Adrenal gland (tissue), 5 donors: ENCODE data around the gene MTG2.

Source experiments
- POLR2A ChIP-seq, 2 donors: fragments of 450-650 bp; IDR thresholded peaks; one replicate each; pipeline ENCODE4 v1.6.1; 2017; ENCODE audit warnings: antibody characterized with exemption in 2 of 2, mild to moderate bottlenecking in 2 of 2, moderate library complexity in 1 of 2
- TF ChIP-seq, protein P1 (sequence below), 6 experiments: fragments of 450-650 bp in 4 of 6; fragments of 200-600 bp in 2 of 6; sonication (generic) in 1 of 6; IDR thresholded peaks; 1 replicate in 5 of 6; 2 replicates in 1 of 6; pipeline versions ENCODE4 v1.5.1 to v1.8.0; 2016 to 2021; ENCODE audit warnings: antibody characterized with exemption in 6 of 6, mild to moderate bottlenecking in 2 of 6, moderate library complexity in 1 of 6
- donor health status: DM: no; HTN: no; CAD: no.

- TF ChIP-seq, protein P1, sequence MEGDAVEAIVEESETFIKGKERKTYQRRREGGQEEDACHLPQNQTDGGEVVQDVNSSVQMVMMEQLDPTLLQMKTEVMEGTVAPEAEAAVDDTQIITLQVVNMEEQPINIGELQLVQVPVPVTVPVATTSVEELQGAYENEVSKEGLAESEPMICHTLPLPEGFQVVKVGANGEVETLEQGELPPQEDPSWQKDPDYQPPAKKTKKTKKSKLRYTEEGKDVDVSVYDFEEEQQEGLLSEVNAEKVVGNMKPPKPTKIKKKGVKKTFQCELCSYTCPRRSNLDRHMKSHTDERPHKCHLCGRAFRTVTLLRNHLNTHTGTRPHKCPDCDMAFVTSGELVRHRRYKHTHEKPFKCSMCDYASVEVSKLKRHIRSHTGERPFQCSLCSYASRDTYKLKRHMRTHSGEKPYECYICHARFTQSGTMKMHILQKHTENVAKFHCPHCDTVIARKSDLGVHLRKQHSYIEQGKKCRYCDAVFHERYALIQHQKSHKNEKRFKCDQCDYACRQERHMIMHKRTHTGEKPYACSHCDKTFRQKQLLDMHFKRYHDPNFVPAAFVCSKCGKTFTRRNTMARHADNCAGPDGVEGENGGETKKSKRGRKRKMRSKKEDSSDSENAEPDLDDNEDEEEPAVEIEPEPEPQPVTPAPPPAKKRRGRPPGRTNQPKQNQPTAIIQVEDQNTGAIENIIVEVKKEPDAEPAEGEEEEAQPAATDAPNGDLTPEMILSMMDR (IDR thresholded peaks at IDR 0.05): no peak
- TF ChIP-seq POLR2A (IDR thresholded peaks at IDR 0.05): no peak
Observed at GRCh38 chr20:62151835-62152364, 30.9 kb upstream of the MTG2 start.
